BLaER1 treated with 17β-estradiol and CSF1 and Interleukin-3, amounts not matched to agents 10 nM and 100 nM (cell line): ENCODE data around the gene TYMS.
A peak's percentile ranks its signal among the peaks of the same experiment; 100 is the strongest.

Experiments used
- H3K27ac ChIP-seq, 11 experiments: shearing (Covaris generic); formaldehyde crosslinking; 2 replicates each; pipeline ENCODE4 v1.8.1; 2022
- H3K27me3 ChIP-seq, 11 experiments: shearing (Covaris generic); formaldehyde crosslinking; 2 replicates each; pipeline ENCODE4 v1.8.1; 2022
- H3K36me3 ChIP-seq, 11 experiments: shearing (Covaris generic); formaldehyde crosslinking; 2 replicates each; pipeline ENCODE4 v1.8.1; 2022
- H3K4me1 ChIP-seq, 10 experiments: shearing (Covaris generic); formaldehyde crosslinking; 2 replicates each; pipeline ENCODE4 v1.8.1; 2022
- H3K4me2 ChIP-seq, 11 experiments: shearing (Covaris generic); formaldehyde crosslinking; 2 replicates each; pipeline ENCODE4 v1.8.1; 2022
- H3K4me3 ChIP-seq, 10 experiments: shearing (Covaris generic); formaldehyde crosslinking; 2 replicates each; pipeline ENCODE4 v1.8.1; 2022
- H3K9ac ChIP-seq, 11 experiments: shearing (Covaris generic); formaldehyde crosslinking; 2 replicates each; pipeline ENCODE4 v1.8.1; 2022
- H3K9me3 ChIP-seq, 11 experiments: shearing (Covaris generic); formaldehyde crosslinking; replicated peaks in 1 of 11; 2 replicates each; pipeline ENCODE4 v1.8.1; 2022
- H4K20me1 ChIP-seq, 11 experiments: shearing (Covaris generic); formaldehyde crosslinking; 2 replicates each; pipeline ENCODE4 v1.8.1; 2022
- Cebpa-rat ChIP-seq, 11 experiments: shearing (Covaris generic); IDR thresholded peaks; 2 replicates each; pipeline ENCODE4 v1.8.1; 2022

The TYMS gene

GRCh38 chr18:706405-706804, 49.0 kb downstream of the TYMS start:
- TF ChIP-seq Cebpa-rat (IDR thresholded peaks at IDR 0.05) = no peak
- Histone ChIP-seq H3K9ac (no peak overlapping the region), H3K9me3 (peaks cover 0 to 4% (median 0%) of the 10 kb centered on the region in 11 experiments; a peak in 1 of 22 replicates), H3K27me3 (peaks cover 3 to 10% (median 7%) of the 10 kb centered on the region in 11 experiments; a peak in 21 of 22 replicates), H3K4me2 (no peak overlapping the region), H3K4me3 (no peak overlapping the region), H3K36me3 (peaks cover 0 to 11% (median 0%) of the 10 kb centered on the region in 11 experiments; a peak in 4 of 22 replicates), H3K4me1 (peaks cover 10 to 24% (median 16%) of the 10 kb centered on the region in 10 experiments; a peak in 19 of 20 replicates), H3K27ac (no peak overlapping the region), H4K20me1 (no peaks in the 10 kb centered on the region; a peak in 1 of 22 replicates)

- H3K4me3 ChIP-seq = no peak overlapping the region
- H4K20me1 ChIP-seq = no peaks in the 10 kb centered on the region; a peak in 1 of 22 replicates
- peak overlapping the region in 1 of 11 experiments; percentile 24; a peak in 2 of 22 replicates for H3K4me2 ChIP-seq
- peaks cover 4 to 10% (median 6%) of the 10 kb centered on the region in 11 experiments; a peak in 20 of 22 replicates for H3K9me3 ChIP-seq
- H3K9ac ChIP-seq = no peak overlapping the region
- H3K36me3 ChIP-seq = peaks cover 0 to 11% (median 0%) of the 10 kb centered on the region in 11 experiments; a peak in 4 of 22 replicates
- no peak for TF ChIP-seq Cebpa-rat (IDR thresholded peaks at IDR 0.05)
- no peak overlapping the region for H3K27ac ChIP-seq
- H3K4me1 ChIP-seq = peaks cover 14 to 26% (median 19%) of the 10 kb centered on the region in 10 experiments; a peak in 19 of 20 replicates
- peaks cover 14 to 27% (median 24%) of the 10 kb centered on the region in 11 experiments; a peak in 21 of 22 replicates for H3K27me3 ChIP-seq
Measured at GRCh38 chr18:708096-708495, 50.6 kb downstream of the TYMS start.

- no peak overlapping the region for H3K4me2 ChIP-seq
- H3K4me1 ChIP-seq = peaks cover 10 to 21% (median 16%) of the 10 kb centered on the region in 10 experiments; a peak in 17 of 20 replicates
- peaks cover 4 to 15% (median 11%) of the 10 kb centered on the region in 11 experiments; a peak in 20 of 22 replicates for H3K9me3 ChIP-seq
- no peak for TF ChIP-seq Cebpa-rat (IDR thresholded peaks at IDR 0.05)
- H3K36me3 ChIP-seq = peaks cover 0 to 11% (median 0%) of the 10 kb centered on the region in 11 experiments; a peak in 4 of 22 replicates
- peaks cover 14 to 30% (median 24%) of the 10 kb centered on the region in 11 experiments; a peak in 21 of 22 replicates for H3K27me3 ChIP-seq
- H4K20me1 ChIP-seq = no peaks in the 10 kb centered on the region; a peak in 1 of 22 replicates
- H3K4me3 ChIP-seq = no peak overlapping the region
- H3K27ac ChIP-seq = no peak overlapping the region
- H3K9ac ChIP-seq = no peak overlapping the region
Measured at GRCh38 chr18:709771-710170, 52.3 kb downstream of the TYMS start.

- Histone ChIP-seq H3K4me3 (peak overlapping the region; percentile 61 to 75 (median 64); a peak in 15 of 20 replicates), H3K4me2 (peak overlapping the region; percentile 71 to 94 (median 84); a peak in 21 of 22 replicates)
- TF ChIP-seq Cebpa-rat (IDR thresholded peaks at IDR 0.05) = no peak
Measured at GRCh38 chr18:710418-711300, 53.2 kb downstream of the TYMS start.

GRCh38 chr18:711310-711656, 53.8 kb downstream of the TYMS start:
- H3K4me3 ChIP-seq = peak overlapping the region; percentile 61 to 75 (median 64)
- H3K9me3 ChIP-seq = peaks cover 4 to 15% (median 11%) of the 10 kb centered on the region in 11 experiments; a peak in 20 of 22 replicates
- H3K9ac ChIP-seq = peak overlapping the region; percentile 58 to 87 (median 79)
- peak overlapping the region; percentile 71 to 94 (median 84) for H3K4me2 ChIP-seq
- no peaks in the 10 kb centered on the region; a peak in 1 of 22 replicates for H4K20me1 ChIP-seq
- peak overlapping the region; percentile 53 to 79 (median 71); a peak in 21 of 22 replicates for H3K27ac ChIP-seq
- H3K27me3 ChIP-seq = peaks cover 14 to 30% (median 24%) of the 10 kb centered on the region in 11 experiments; a peak in 21 of 22 replicates
- peaks cover 10 to 21% (median 16%) of the 10 kb centered on the region in 10 experiments; a peak in 17 of 20 replicates for H3K4me1 ChIP-seq
- TF ChIP-seq Cebpa-rat (IDR thresholded peaks at IDR 0.05) = no peak
- peaks cover 0 to 11% (median 0%) of the 10 kb centered on the region in 11 experiments; a peak in 4 of 22 replicates for H3K36me3 ChIP-seq

More at GRCh38 chr18:710418-711300, 53.2 kb downstream of the TYMS start:
- Histone ChIP-seq H3K27ac (peak overlapping the region in 6 of 11 experiments; percentile 53 to 79 (median 70); a peak in 7 of 22 replicates), H3K4me1 (peaks cover 10 to 21% (median 16%) of the 10 kb centered on the region in 10 experiments; a peak in 17 of 20 replicates), H3K9me3 (peaks cover 4 to 15% (median 11%) of the 10 kb centered on the region in 11 experiments; a peak in 20 of 22 replicates), H3K9ac (peak overlapping the region in 8 of 11 experiments; percentile 58 to 87 (median 79); a peak in 11 of 22 replicates), H4K20me1 (no peaks in the 10 kb centered on the region; a peak in 1 of 22 replicates), H3K36me3 (peaks cover 0 to 11% (median 0%) of the 10 kb centered on the region in 11 experiments; a peak in 4 of 22 replicates), H3K27me3 (peaks cover 14 to 30% (median 24%) of the 10 kb centered on the region in 11 experiments; a peak in 21 of 22 replicates)

- peaks cover 10 to 21% (median 16%) of the 10 kb centered on the region in 10 experiments; a peak in 17 of 20 replicates for H3K4me1 ChIP-seq
- peak overlapping the region; percentile 58 to 87 (median 79) for H3K9ac ChIP-seq
- peaks cover 14 to 30% (median 24%) of the 10 kb centered on the region in 11 experiments; a peak in 21 of 22 replicates for H3K27me3 ChIP-seq
- H3K4me3 ChIP-seq = peak overlapping the region; percentile 61 to 75 (median 64)
- peaks cover 0 to 11% (median 0%) of the 10 kb centered on the region in 11 experiments; a peak in 4 of 22 replicates for H3K36me3 ChIP-seq
- no peaks in the 10 kb centered on the region; a peak in 1 of 22 replicates for H4K20me1 ChIP-seq
- H3K4me2 ChIP-seq = peak overlapping the region; percentile 71 to 94 (median 84)
- H3K9me3 ChIP-seq = peaks cover 4 to 15% (median 11%) of the 10 kb centered on the region in 11 experiments; a peak in 20 of 22 replicates
- TF ChIP-seq Cebpa-rat (IDR thresholded peaks at IDR 0.05) = no peak
- peak overlapping the region; percentile 53 to 79 (median 71); a peak in 21 of 22 replicates for H3K27ac ChIP-seq
Measured at GRCh38 chr18:711657-712400, 54.4 kb downstream of the TYMS start.

GRCh38 chr18:712401-713134, 55.1 kb downstream of the TYMS start, which contains the start of gene ENOSF1:
Gene ENOSF1, minus strand, starts transcription at chr18:712630. Its CDS starts 43 bp downstream, at chr18:712587.
- peak within 1 kb of the TSS; percentile 58 to 87 (median 79) for H3K9ac ChIP-seq

More at GRCh38 chr18:712401-713134, 55.1 kb downstream of the TYMS start, which contains the start of gene ENOSF1:
- TF ChIP-seq Cebpa-rat (IDR thresholded peaks at IDR 0.05) = no peak
- peaks cover 10 to 21% (median 16%) of the 10 kb centered on the region in 10 experiments; a peak in 17 of 20 replicates for H3K4me1 ChIP-seq
- peaks cover 14 to 30% (median 24%) of the 10 kb centered on the region in 11 experiments; a peak in 21 of 22 replicates for H3K27me3 ChIP-seq
- peak within 1 kb of the TSS; percentile 53 to 79 (median 71); a peak in 21 of 22 replicates for H3K27ac ChIP-seq
- no peaks in the 10 kb centered on the region; a peak in 1 of 22 replicates for H4K20me1 ChIP-seq
- peak within 1 kb of the TSS; percentile 71 to 94 (median 84) for H3K4me2 ChIP-seq
- H3K4me3 ChIP-seq = peak within 1 kb of the TSS; percentile 61 to 75 (median 64)
- peaks cover 0 to 11% (median 0%) of the 10 kb centered on the region in 11 experiments; a peak in 4 of 22 replicates for H3K36me3 ChIP-seq
- H3K9me3 ChIP-seq = peaks cover 4 to 15% (median 11%) of the 10 kb centered on the region in 11 experiments; a peak in 20 of 22 replicates
